H1 (cell line): ENCODE data around the gene YARS1. TPM values are rescaled to one million over a fixed set of nuclear protein-coding genes. Genes with fewer than 3 reads are reported as not detected.

ENCODE experiments used
- GTF2F1 ChIP-seq: IDR thresholded peaks from 2 replicates; pipeline ENCODE4 v1.6.1; 2012; ENCODE audit warnings: low read depth, low read length, improper control_type of control experiment, borderline replicate concordance
- NANOG ChIP-seq: IDR thresholded peaks from 2 replicates; pipeline ENCODE4 v1.6.1; 2011; ENCODE audit warnings: low read length, low read depth, mild to moderate bottlenecking, inconsistent platforms; ENCODE audit not compliant: insufficient read depth, poor library complexity, severe bottlenecking
- RBBP5 ChIP-seq: IDR thresholded peaks from 2 replicates; pipeline ENCODE4 v1.7.1; 2012; ENCODE audit warnings: low read depth, mild to moderate bottlenecking, inconsistent platforms, low read length, moderate library complexity, borderline replicate concordance
- SP4 ChIP-seq: IDR thresholded peaks from 2 replicates; pipeline ENCODE4 v1.6.1; 2012; ENCODE audit warnings: low read length, inconsistent platforms
- SUZ12 ChIP-seq: fragments of 200-600 bp; sonication (generic); IDR thresholded peaks from 2 replicates; pipeline ENCODE4 v1.6.1; 2012; ENCODE audit warnings: mild to moderate bottlenecking, inconsistent platforms, low read length, moderate library complexity, mixed read lengths
- polyA plus RNA-seq, 7 experiments: library from polyadenylated mRNA; depleted of rRNA in 3 of 7; stranded (reverse) in 5 of 7; unstranded in 2 of 7; fragments of >200 nt in 5 of 7; fragments of 200-250 nt in 2 of 7; gene quantifications; 1 replicate in 5 of 7; 2 replicates in 1 of 7; 4 replicates in 1 of 7; pipeline versions ENCODE4 v1.2.1 to v1.2.3, GENCODE V29; 2011 to 2013; ENCODE audit warnings: missing spikeins in 2 of 7, mixed read lengths in 2 of 7
- total RNA-seq: library from RNA; stranded (reverse); fragmentation: NEBNext Ultra II Directional; extraction: Animal tissue kit (Norgen Biotek cat#: 25700); gene quantifications from 2 replicates; pipeline ENCODE4 v1.2.1, GENCODE V29; 2021

YARS1 gene
- total and polyA plus RNA-seq, 2 of the 8 experiments (the other 6 are each of a cell fraction or from before 2014, with no cell fraction given) = 47.1 to 226 TPM

GRCh38 chr1:32763221-32763620 is 53.9 kb downstream of the YARS1 start (continued):
- TF ChIP-seq GTF2F1 (no peak), SP4 (no peak), RBBP5 (no peak), NANOG (no peak), SUZ12 (no peak)
- TF ChIP-seq, all 59 proteins: peak for 0
